Suprapubic skin (tissue), 4 donors: ENCODE results near the gene SPARCL1.

ENCODE experiments used
- CTCF ChIP-seq, 2 donors: fragments of 200-600 bp in 1 of 2; fragments of 450-650 bp in 1 of 2; sonication (generic) in 1 of 2; IDR thresholded peaks; one replicate each; pipeline ENCODE4 v1.5.1; 2016 to 2019; ENCODE audit warnings: antibody characterized with exemption in 2 of 2, mild to moderate bottlenecking in 1 of 2, moderate library complexity in 1 of 2
- POLR2A ChIP-seq, 2 donors: fragments of 450-650 bp; IDR thresholded peaks; one replicate each; pipeline ENCODE4 v1.6.1; 2017; ENCODE audit warnings: antibody characterized with exemption in 2 of 2, mild to moderate bottlenecking in 2 of 2, moderate library complexity in 2 of 2
- POLR2AphosphoS5 ChIP-seq, 3 donors: sonication (generic); formaldehyde crosslinking; IDR thresholded peaks; one replicate each; pipeline ENCODE4 v1.6.1; 2017; ENCODE audit warnings: antibody characterized with exemption in 3 of 3

GRCh38 chr4:87489678-87490077, 39.5 kb downstream of the SPARCL1 start:
- TF ChIP-seq CTCF (IDR thresholded peaks at IDR 0.05) (no peak), POLR2AphosphoS5 (IDR thresholded peaks at IDR 0.05) (no peak), POLR2A (IDR thresholded peaks at IDR 0.05) (no peak)
